Measurements from ENCODE around the gene GATAD2A. TPM values are rescaled to one million over a fixed set of nuclear protein-coding genes. Genes with fewer than 3 reads are reported as not detected.

Gene GATAD2A
- polyA plus RNA-seq, 1 experiment: 24.2 TPM

DNA sequence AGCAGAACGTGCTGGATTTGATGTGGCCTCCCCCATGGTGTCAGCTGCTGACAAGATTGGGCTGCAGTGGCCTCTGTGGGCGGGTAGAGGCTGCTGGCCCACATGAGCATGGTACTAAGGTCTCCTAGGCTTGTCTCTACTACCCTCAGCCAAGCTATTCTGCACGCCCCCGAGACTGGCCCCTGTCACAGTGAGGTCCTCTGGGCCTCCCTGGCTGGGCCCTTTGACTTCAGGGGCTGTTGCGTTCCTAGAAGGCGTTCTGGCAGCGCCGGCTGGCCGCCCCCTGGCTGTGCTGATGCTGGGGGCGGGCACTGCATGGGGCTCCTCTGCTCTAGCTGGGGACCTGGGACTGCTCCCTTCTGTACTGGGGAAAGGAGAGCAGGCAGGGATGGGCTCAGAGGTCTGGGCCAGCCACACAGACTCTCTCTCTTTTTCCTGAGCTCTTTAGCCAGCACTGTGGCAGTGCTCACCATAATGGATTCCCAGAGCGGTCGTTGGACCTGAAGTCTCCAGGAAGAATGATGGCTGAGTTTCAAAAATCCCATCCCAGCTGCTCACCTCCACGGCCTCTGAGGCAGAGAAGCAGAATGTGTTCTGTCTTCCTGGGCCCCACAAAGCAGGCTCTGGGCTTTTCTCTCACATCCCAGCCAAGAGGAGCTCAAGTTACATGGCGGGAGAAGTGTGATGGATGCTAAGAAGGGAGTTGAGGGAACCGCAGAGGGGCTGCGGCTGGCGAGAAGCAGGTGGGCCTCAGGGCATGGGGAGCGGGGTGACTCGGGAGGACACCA is 77.5 kb downstream of the GATAD2A start:
- CTCF ChIA-PET: interaction anchor here (0.6 to 12.3 kb wide), 5 partner anchors 8 to 168 kb away, joined by 3 to 189 read pairs (median 4); partner anchors contain the start of gene GATAD2A
- no peak for DNase-seq (ENCODE audit: low read depth)
- POLR2A ChIA-PET: no interaction called here
- Histone ChIP-seq H3K4me3 (ENCODE audit: low read depth, low read length) (no peak overlapping the region), H3K27me3 (ENCODE audit: control insufficient read depth, insufficient read depth, low read length) (no peaks in the 10 kb centered on the region), H3K36me3 (ENCODE audit: control insufficient read depth, insufficient read depth, low read length) (no peaks in the 10 kb centered on the region)
- TF ChIP-seq, protein P1, sequence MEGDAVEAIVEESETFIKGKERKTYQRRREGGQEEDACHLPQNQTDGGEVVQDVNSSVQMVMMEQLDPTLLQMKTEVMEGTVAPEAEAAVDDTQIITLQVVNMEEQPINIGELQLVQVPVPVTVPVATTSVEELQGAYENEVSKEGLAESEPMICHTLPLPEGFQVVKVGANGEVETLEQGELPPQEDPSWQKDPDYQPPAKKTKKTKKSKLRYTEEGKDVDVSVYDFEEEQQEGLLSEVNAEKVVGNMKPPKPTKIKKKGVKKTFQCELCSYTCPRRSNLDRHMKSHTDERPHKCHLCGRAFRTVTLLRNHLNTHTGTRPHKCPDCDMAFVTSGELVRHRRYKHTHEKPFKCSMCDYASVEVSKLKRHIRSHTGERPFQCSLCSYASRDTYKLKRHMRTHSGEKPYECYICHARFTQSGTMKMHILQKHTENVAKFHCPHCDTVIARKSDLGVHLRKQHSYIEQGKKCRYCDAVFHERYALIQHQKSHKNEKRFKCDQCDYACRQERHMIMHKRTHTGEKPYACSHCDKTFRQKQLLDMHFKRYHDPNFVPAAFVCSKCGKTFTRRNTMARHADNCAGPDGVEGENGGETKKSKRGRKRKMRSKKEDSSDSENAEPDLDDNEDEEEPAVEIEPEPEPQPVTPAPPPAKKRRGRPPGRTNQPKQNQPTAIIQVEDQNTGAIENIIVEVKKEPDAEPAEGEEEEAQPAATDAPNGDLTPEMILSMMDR (IDR thresholded peaks at IDR 0.05; ENCODE audit: insufficient read depth, low read depth, low read length): no peak

DNA sequence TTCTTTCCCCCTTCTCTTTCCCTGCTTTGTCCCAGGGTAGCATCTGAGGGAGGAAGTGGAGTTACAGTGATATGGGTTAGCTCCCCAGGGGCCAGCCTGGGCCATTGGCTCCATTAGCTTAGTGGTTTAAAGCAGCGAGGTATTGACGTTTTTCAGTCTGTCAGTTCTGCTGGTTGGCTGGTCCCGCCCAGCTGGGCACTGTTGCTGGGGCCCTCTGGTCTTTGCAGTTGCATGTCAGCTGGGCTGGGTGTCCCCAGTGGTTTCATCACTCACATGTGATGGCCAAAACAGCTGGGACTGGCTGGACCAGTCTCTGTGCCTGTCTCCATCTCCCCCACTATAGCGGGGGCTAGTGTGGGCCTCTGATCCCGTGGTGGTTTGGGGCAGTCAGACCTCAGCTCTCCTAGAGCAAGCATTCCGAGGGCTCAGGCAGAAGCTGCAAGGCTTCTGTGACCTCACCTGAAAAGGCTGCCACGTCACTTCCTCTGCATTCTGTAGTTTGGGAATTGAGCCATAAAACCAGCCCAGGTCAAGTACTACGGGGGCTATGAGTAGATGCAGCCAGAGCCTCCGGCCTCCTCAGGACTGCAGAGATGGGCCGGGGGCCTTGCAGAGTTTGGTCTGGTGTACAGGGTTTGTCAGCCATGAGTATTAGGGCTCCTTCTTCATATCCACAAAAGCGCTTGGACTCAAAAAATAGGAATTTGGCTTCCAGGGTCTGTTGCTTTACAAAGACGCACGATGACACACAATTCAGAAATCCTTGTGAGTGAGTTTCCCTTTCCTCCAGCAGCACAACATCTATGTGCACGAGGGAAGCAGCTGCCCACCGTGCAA is 79.9 kb downstream of the GATAD2A start:
- no peak for DNase-seq (ENCODE audit: low read depth)
- Histone ChIP-seq H3K36me3 (ENCODE audit: control insufficient read depth, insufficient read depth, low read length) (no peaks in the 10 kb centered on the region), H3K4me3 (ENCODE audit: low read depth, low read length) (no peak overlapping the region), H3K27me3 (ENCODE audit: control insufficient read depth, insufficient read depth, low read length) (no peaks in the 10 kb centered on the region)
- ChIA-PET CTCF (interaction anchor here (0.6 to 12.3 kb wide), 4 partner anchors 10 to 121 kb away, joined by 3 to 189 read pairs (median 3); no protein-coding TSS in a partner anchor), POLR2A (no interaction called here)
- TF ChIP-seq, protein P1 (IDR thresholded peaks at IDR 0.05; ENCODE audit: insufficient read depth, low read depth, low read length): no peak

DNA sequence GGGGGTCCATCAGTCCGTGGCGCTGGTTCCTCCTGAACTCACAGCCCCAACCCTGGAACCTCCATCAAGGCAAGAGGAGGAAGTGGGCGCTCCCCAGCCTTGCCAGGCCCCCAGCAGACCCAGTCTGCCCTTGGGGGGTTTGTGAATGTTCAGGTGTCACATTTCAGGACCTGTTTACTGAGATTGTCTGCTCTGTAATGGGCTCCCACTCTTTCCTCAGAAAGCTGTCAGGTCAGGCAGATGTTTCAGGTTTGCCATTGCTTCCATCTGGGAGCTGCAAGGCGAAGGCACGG is 80.5 kb downstream of the GATAD2A start:
- TF ChIP-seq, protein P1 (IDR thresholded peaks at IDR 0.05; ENCODE audit: insufficient read depth, low read depth, low read length): no peak
- CTCF ChIA-PET: interaction anchor here (12.3 kb wide), 1 partner anchor 121 kb away, joined by 189 read pairs; no protein-coding TSS in a partner anchor
- POLR2A ChIA-PET: no interaction called here

DNA sequence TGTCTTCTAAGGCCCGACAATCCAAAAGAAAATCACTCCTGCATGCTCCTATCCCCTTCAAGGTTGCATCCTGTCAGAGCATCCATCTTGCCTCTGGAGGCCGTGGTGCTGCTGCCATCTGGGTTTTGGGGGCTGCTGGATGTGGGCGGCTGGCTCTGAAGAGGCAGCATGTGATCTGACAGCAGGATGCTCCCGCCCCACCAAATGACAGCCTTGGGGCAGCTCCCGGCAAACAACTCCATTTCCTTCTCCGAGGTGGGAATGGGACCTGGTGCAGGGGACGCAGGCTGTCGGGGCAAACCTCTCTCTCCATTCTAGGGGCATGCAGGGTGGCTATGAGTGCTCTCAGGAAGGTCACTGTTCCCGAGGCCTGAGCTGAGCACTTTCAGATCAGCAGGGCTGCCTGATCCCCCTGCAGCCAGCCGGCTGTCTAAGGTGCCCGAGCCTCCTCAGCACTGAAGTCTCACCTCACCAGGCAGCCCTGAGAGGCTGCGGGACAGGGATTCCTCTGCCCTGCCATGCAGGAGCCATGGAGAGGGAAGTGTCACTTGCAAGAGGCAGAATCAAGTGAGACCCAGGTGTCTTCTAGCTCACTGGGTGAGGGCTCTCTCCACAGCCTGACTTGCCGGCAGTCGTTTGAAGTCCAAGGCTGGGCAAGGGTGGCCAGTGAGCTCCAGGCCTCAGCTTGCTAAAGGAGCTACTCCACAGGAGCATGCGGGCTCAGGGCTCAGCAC is 81.0 kb downstream of the GATAD2A start:
- no peak overlapping the region for H3K4me3 ChIP-seq (ENCODE audit: low read depth, low read length)
- TF ChIP-seq, protein P1 (IDR thresholded peaks at IDR 0.05; ENCODE audit: insufficient read depth, low read depth, low read length): no peak
- no peaks in the 10 kb centered on the region for H3K27me3 ChIP-seq (ENCODE audit: control insufficient read depth, insufficient read depth, low read length)
- POLR2A ChIA-PET: no interaction called here
- H3K36me3 ChIP-seq (ENCODE audit: control insufficient read depth, insufficient read depth, low read length): peaks cover 1% of the 10 kb centered on the region; the same call in 1 of the 2 replicates
- no peak for DNase-seq (ENCODE audit: low read depth)
- CTCF ChIA-PET: interaction anchor here (1.1 to 12.3 kb wide), 2 partner anchors 85 to 122 kb away, joined by 3 to 189 read pairs; no protein-coding TSS in a partner anchor

More for the DNA sequence above, 80.5 kb downstream of the GATAD2A start:
- no peaks in the 10 kb centered on the region for H3K36me3 ChIP-seq (ENCODE audit: control insufficient read depth, insufficient read depth, low read length)
- DNase-seq (ENCODE audit: low read depth): no peak
- H3K4me3 ChIP-seq (ENCODE audit: low read depth, low read length): no peak overlapping the region
- H3K27me3 ChIP-seq (ENCODE audit: control insufficient read depth, insufficient read depth, low read length): no peaks in the 10 kb centered on the region
